Muscle of arm (tissue), 12 donors: ENCODE results near the gene PTPN23. TPM values are rescaled to one million over a fixed set of nuclear protein-coding genes. Genes with fewer than 3 reads are reported as not detected.
"Not testable (repeated sequence)": the region's sequence is repeated elsewhere in the genome, so short reads cannot be mapped to it uniquely, and the experiment has no call there.

Experiments
- DNase-seq: peaks from one replicate; pipeline ENCODE4 v3.0.0-alpha.2; 2013
- polyA plus RNA-seq, 12 donors: library from polyadenylated mRNA; unstranded; fragments of 120-200 nt; gene quantifications; one replicate each; pipeline ENCODE4 v1.2.1, GENCODE V29; 2013; ENCODE audit not compliant: insufficient read length in 12 of 12

Gene PTPN23
- polyA plus RNA-seq, 12 donors = 17.2 to 29.4 (median 19.7) TPM; not detected in 1

- DNase-seq = no peak
These were observed 61.2 kb downstream of the PTPN23 start for GRCh38 chr3:47441796-47442551.

- DNase-seq = no peak
These were observed 62.8 kb downstream of the PTPN23 start for GRCh38 chr3:47443611-47443995.

GRCh38 chr3:47444103-47444502, 63.3 kb downstream of the PTPN23 start:
- DNase-seq = no peak

- DNase-seq = no peak
These were observed 71.8 kb downstream of the PTPN23 start for GRCh38 chr3:47452453-47453215.

- no peak for DNase-seq
These were observed 75.1 kb downstream of the PTPN23 start for GRCh38 chr3:47455806-47456452.

GRCh38 chr3:47456984-47457383, 76.2 kb downstream of the PTPN23 start:
- no peak for DNase-seq

- DNase-seq = not testable (repeated sequence)
These were observed 78.8 kb downstream of the PTPN23 start for GRCh38 chr3:47459534-47460085.

Other genes with a start within 250 kb of the PTPN23 start
- gene SETD2, start 216.9 kb upstream of the PTPN23 start, polyA plus RNA-seq = 10 to 100 TPM; 34.7 to 54.7 (median 40.1) TPM
- 1 to 10 TPM in 10 of 12 donors, not detected in 2; 4.8 to 8.9 (median 5.7) TPM for gene KIF9, start 98.2 kb upstream of the PTPN23 start, polyA plus RNA-seq
- 10 to 100 TPM in 11 of 12 donors, not detected in 1; 11.3 to 19.2 (median 14.0) TPM for gene KLHL18, start 98.1 kb upstream of the PTPN23 start, polyA plus RNA-seq
- gene SCAP, start 94.9 kb downstream of the PTPN23 start, polyA plus RNA-seq = 10 to 100 TPM in 11 of 12 donors, not detected in 1; 38.1 to 63.8 (median 50.1) TPM
- 10 to 100 TPM in 11 of 12 donors, not detected in 1; 22.5 to 34.9 (median 26.3) TPM for gene ELP6, start 132.7 kb downstream of the PTPN23 start, polyA plus RNA-seq
- 1 to 10 TPM in 10 of 12 donors, not detected in 2; 1.2 to 2.6 (median 1.6) TPM for gene CSPG5, start 197.8 kb downstream of the PTPN23 start, polyA plus RNA-seq